Choroid plexus epithelial cell (primary cell): ENCODE data around the gene SELENOV.
A peak's percentile ranks its signal among the peaks of the same experiment; 100 is the strongest.
"Not testable (repeated sequence)": the region's sequence is repeated elsewhere in the genome, so short reads cannot be mapped to it uniquely, and the experiment has no call there.

Source experiments
- DNase-seq: peaks from one replicate; pipeline ENCODE4 v3.0.0-alpha.2; 2010; ENCODE audit warnings: low read depth
- H3K4me3 ChIP-seq: 2 replicates; pipeline ENCODE4 v1.5.1; 2011; ENCODE audit warnings: low read depth, mild to moderate bottlenecking, control low read depth, low read length, moderate library complexity
- CTCF ChIP-seq: conservative IDR thresholded peaks from 2 replicates; pipeline ENCODE4 v1.5.1; 2011; ENCODE audit warnings: low read depth, mild to moderate bottlenecking, control low read depth, inconsistent platforms, low read length, moderate library complexity

SELENOV gene

GRCh38 chr19:39471756-39472536 lies 43.0 kb upstream of the SELENOV start:
- no peak for DNase-seq
- H3K4me3 ChIP-seq: no peak overlapping the region
- no peak for TF ChIP-seq CTCF

GRCh38 chr19:39472746-39473442 lies 42.0 kb upstream of the SELENOV start:
- H3K4me3 ChIP-seq: no peak overlapping the region
- TF ChIP-seq CTCF: no peak
- DNase-seq: no peak

- no peak overlapping the region for H3K4me3 ChIP-seq
- TF ChIP-seq CTCF: no peak
- no peak for DNase-seq
Measured at GRCh38 chr19:39473443-39473960, 41.4 kb upstream of the SELENOV start.

- DNase-seq: peak; percentile 47
- H3K4me3 ChIP-seq: no peak overlapping the region
- peak; percentile 90 for TF ChIP-seq CTCF
Measured at GRCh38 chr19:39474139-39474620, 40.8 kb upstream of the SELENOV start.

- DNase-seq: no peak
- TF ChIP-seq CTCF: no peak
- no peak overlapping the region for H3K4me3 ChIP-seq
Measured at GRCh38 chr19:39475748-39476147, 39.2 kb upstream of the SELENOV start.

- H3K4me3 ChIP-seq, DNase-seq: not testable (repeated sequence)
Measured at GRCh38 chr19:39479319-39479801, 35.6 kb upstream of the SELENOV start.

- peak overlapping the region; percentile 99 for H3K4me3 ChIP-seq
- TF ChIP-seq CTCF: no peak
- DNase-seq: no peak
Measured at GRCh38 chr19:39479916-39480315, 35.0 kb upstream of the SELENOV start.
